HG03280 (cell line): ENCODE measurements around the gene MPO.

ENCODE experiments used
- ATAC-seq: cut with Tn5 transposase; IDR thresholded peaks from one replicate; pipeline ENCODE4 v1.9.1; 2021; ENCODE audit warnings: mild to moderate bottlenecking, moderate library complexity; ENCODE audit not compliant: unreplicated experiment

Gene MPO

DNA sequence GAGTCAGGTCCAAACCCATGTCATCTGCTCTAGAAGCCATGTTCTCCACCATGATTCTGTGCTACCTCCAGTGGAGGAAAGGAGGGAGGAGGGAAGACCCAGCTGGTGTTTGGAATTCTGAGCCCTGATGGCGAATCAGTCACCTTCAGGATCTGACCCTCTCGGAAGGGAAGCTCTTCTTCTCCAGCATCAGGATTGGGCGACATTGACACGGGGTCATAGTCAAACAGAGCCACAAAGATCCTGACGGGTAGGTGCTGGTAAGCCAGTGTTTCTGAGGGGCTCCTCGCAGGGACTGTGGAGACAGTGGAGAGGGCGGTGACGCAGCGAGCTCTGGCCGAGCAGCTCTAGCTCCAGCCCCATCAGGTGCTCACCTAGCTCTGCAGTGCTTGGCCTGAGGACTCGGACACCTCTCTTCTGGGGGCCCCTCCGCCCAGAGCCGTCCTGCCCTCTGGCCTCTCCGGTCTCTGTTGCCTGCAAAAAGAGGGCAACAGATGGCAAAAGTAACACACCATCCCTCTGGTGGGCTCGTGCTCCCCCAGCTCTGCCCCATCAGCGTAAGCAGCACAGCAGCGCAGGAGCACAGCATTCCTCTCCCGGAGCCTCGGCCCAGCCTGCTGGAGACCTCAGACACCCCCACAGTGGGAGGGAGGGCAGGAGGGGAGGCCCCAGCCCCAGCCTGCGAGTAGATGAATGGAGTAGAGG lies 26.9 kb upstream of the MPO start:
- no peak for ATAC-seq

DNA sequence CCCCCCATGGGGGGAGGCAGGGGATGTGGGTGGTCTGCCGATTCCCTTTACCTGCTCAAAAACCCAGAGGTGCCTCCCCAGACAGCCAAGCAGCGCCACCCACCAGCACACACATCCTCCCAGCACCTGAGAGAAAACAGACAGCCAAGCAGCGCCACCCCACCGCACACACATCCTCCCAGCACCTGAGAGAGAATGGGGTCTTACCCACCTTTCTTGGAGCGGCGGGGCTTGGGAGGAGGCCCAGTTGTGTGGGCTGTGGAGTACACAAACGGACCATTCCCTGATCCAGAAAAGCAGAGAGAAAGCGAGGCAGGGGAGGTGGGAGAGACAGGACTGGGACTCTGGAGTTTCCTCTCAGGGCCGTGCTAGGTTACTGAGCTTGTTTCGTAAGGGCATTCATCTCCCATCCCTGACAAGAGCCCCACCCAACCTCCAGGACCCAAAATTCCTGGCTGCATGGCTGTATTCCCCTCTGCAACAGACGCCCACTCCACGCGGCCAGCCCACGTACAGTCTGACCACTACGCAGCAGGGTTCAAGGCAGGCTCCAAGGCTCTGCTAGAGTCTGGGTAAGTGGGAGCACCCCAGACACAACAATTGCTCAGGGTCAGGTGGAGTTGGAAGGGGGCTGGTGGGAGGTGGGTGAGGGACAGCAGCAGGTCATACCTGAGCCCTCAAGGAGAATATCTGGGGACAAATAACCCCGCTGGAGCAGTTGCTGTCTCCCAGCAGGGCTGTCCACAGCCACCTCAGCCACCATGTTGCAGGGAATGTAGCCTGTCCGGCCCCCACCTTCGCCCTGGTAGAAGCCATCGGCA lies 25.6 kb upstream of the MPO start:
- no peak for ATAC-seq

DNA sequence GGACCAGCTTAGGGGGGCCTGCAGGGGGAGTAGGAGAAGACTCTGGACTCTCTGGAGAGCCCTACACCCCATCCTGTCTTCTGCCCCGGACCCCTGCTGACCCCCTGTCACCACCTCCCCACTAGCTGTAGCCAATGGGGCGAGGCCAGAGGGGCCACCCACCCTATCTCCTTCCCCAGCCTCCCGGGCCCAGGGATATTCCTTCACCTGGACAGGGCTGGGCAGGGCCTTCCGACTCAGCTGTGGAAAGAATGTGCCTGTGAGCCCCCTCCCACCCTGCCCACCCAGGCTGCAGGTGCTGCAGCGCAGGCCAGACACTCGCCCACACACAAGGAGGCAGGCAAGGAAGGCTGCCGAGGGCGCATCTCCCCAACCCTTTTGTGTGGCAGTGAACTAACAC lies 24.9 kb upstream of the MPO start:
- ATAC-seq: no peak

DNA sequence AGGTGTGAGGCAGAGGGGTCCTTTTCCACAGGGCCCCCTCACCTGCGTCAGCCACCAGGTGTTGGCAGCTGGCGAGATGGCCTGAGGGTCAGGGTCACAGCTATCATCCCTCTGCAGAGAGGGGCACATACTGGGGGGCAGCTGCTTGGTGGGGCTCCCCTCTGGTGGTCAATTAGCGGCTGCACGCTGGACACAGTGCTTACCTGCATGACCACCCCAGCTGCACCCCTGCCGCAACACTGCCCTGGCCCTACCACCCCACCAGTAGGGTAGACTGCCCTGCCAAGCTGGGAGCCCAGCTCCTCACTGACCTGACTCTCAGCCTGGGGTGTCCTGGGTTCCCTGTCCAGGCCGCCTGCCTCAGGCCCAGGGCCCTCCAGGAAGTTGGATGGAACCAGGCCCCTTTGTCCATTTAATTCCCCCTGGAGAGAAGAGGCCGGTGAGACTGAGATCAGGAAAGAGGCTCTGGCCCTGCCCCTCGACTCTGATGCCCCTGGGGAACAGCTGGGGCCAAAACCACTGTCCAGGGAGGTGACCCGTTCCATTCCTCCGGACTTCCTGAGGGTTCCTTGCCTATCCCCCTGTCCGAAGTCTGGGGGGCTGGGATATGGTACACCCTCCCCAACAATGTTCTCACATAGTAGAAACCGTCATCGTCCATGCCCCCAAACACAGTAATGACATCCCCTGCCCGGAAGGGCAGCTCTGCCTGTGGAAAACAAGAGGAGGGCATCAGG lies 24.2 kb upstream of the MPO start:
- ATAC-seq: no peak

DNA sequence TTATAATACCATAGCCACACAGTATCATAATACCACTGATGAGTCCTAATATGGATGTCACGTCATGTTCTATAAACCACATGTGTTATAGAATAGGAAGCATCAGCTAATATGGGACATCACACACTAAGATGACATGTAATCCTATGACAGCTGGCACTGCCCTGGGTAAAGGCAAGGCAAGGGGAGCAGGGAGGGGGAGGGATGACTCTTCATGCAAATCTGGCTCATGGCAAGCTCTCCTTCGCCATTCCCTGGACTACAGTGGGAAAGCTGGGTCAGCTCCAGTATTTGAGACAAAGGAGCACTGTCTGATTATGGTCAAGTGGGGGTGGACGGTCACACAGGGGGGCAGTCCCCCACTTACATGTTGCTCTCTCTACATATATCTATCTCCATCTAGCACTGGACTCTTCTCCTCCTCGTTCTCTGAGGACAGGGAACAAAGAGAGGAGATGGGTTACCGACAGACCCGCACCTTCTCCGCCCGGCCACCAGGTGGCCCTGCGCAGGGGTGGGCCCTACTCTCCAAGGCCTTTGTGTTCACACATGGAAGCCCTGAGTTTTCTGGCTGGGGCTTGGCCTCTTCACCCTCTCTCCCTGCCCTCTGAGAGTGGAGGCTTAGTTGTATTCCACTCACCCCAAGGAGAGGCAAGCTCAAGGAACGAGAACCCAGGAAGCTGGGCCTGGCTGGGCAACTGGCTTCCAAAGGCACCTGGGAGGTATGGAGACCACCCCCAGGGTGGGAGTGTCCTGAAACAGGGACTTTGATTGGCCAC lies 23.4 kb upstream of the MPO start:
- ATAC-seq: no peak

DNA sequence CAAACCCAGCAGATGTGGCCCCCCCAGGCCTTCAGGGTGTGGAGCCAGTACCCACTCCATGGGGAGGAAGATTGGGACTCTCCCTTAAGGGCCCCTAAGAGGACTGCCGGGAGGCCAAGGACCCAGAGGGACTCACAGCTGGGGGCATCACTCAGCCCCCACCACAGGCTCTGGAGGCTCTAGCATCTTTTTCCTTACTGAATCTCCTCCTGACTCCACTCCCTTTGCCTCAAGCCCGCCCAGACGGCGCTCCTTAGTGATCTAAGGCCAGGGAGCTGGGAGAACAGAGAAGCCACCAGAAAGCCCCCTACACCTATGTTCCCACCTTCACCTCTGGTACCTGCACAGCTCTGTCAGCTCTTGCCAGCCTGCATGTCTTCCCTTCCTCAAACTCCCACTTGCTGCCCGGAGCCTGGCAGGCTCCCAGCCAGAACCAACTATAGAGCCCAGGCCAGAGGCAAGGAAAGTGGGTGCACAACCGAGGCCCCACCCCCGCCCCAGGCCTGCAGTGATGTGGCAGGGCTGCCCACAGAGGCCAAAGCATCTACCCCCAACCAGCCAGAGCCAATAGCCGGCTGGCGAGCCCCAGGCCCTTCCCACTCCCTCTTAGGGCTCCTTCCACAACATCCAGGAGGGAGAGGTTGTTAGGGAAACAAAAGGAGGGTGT lies 22.3 kb upstream of the MPO start:
- ATAC-seq: no peak

DNA sequence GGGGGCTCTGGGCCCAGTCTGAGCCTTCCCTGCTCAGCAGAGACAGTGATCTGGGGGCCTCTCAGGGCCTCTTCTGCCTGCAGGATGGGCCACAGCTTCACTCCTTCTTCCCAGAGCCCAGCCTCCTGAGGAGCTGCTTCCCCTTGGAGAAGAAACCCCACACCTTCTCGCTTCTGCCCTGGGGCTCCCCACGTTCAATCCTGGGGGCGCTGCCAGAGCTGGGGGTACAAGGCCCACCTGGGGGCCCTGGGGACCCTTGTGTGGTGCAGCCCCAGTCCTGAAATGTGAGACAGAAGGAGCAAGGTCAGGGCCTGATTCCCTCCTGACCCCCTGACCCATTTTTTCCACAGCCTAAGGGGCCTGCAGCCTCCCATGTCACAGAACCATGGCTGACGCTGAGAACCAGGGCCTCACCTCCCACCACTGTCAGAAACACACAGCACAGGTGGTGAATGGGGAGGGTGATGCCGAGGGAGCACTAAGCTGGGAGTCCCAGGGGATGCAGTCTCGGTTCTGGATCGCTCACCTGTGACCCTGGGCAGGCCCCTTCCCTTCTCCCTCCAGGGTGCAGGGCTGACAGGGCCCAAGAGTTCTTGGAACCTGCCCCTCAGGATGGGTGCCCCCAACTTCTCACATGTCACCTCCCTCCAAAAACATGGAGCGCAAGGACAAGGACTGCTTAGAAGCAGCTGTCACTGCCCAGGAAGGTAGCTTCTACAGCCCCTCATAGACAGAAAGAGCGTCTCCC lies 21.6 kb upstream of the MPO start:
- no peak for ATAC-seq

DNA sequence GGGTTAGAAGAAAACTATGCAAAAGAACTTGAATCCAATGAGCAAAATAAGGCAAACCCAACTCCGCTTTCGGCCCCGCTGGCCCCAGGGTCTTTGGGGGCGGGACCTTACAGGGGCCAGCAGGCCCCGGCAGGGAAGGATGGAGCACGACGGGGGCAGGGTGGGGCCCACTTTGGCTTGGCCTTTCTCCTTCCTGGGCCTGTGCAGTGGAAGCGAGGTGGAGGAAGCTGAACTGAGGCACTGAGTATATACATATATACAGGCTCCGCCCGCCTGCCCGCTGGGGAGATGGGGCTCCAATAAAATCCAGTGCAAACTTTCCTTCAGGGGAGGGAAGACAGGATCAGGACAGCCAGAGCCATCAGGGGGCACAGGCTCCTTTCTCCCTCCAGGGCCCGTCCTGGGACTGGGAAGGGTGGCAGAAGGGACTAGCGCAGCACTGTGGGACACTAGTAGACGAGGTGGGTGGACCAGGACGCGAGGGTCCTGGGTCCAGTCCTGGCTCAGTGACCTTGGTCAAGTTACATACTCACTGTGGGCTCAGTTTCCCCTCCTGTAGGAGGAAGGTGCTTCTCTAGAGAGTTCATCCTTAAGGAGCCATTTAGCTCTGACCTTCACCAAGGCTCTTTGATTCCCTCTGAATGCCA lies 20.9 kb upstream of the MPO start:
- no peak for ATAC-seq

DNA sequence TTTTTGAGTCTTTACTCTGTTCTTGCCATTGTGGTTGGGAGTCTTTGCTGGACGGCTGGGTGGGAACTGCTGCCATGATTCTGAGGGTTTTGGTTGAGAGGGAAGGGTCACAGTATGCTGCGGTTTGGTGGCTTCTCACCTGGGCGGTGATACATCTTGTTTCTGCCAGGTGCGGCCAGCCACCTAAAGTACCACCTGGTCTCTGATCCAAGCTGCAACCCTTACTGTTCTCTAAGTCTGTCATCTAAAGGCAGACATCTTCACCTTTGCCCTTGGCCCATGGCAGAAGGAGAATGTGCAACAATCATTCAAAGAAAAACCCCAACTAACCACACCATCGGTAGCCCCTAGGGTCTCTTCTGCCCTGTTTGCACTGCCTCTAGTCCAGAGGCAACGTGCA lies 19.6 kb upstream of the MPO start:
- no peak for ATAC-seq

DNA sequence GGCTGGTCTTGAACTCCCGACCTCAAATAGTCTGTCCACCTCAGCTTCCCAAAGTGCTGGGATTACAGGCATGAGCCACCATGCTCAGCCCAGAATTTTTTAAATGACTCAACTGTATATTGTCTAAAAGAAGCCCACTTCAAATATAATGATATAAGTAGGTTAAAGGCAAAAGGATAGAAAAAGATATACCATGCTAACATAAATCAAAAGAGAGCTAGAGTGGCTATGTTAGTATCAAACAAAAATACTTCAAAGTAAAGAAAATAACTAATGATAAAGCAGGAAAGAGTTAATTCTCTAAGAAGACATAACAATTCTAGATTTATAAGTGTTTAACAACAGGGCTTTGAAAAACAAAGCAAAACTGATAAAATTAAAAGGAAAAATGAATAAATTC lies 13.3 kb upstream of the MPO start:
- ATAC-seq: no peak

DNA sequence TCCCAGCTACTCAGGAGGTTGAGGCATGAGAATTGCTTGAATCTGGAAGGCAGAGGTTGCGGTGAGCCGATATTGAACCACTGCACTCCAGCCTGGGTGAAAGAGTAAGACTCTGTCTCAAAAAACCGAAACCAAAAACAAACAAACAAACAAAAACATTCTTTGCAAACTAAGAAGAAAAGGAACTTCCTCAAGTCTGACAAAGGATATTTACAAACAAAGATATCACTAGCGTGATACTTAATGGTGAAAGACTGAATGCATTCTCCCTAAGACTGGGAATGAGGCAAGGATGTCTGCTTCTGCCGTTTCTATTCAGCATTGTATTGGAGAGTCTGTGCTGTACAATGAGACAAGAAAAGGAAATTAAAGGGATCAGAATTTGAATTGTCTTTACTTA lies 10.5 kb upstream of the MPO start:
- ATAC-seq: no peak

DNA sequence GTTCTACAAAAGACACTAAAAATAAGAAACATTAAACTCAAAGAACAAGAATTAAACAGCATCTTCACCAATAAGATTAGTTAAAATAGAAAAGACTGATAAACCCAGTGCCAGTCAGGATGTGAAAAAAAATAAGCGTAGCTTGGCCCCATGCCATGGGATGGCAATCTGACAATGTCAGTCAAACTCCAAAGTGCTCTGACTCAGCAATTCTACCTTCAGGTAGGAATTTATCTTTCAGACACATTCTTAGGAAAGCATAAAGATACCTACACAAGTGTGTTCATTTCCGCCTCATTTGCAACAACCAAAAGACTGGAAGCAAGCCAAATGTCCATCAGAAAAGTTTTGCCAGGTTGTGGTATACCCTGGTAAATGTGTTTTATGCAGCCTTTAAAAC lies 9.1 kb upstream of the MPO start:
- no peak for ATAC-seq

DNA sequence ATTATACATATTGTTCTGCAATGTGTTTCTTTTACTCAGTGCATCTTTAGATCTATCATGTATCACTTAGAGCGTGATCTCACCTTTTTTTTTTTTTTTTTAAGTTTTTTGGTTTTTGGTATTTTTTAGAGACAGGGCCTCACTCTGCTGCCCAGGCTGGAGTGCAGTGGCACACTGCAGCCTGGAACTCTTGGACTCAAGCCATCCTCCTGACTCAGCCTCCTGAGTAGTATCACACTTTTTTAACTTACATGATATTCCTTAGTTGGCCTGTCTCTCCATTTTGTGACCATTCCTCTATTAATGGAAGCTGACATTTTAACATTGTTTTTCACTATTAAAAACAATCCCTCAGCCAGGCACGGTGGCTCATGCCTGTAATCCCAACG lies 4.7 kb upstream of the MPO start:
- ATAC-seq: no peak

DNA sequence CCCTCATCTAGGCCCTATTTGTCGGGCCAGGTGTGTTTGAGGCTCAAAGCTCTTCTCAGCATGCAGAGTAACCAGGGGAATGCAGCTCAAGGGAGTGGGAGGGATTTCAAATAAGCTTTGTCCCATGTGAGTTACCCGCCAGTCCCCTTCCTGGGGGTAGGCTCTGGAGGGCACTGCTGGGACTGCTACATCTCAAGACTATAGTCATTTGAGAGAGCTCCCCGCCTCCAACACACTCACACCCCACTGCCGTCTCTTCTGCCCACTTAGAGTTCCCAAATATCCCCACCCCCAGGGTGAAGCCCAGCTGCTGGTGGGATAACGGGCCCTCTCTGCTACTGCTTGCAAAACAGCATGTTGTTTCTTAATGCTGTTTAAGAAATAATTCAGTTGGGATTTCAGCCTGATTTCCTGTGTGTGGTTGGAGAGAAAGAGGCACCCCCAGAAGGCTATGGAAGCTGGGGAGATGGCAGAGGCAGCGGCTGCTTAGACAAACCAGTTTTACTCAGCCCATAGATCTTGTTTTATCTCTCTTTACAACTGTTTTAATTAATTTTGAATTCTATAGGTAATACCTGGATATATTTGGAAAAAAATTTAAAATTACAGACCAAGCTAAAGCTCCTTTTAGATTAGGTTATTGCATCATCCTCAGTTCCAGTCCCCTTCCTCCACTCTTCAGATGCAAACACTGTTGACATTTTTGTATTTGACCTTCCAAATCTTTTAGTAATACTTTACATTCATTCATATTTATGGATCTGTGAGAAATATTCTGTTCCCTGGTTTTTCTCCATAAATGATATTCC lies 4.1 kb upstream of the MPO start:
- no peak for ATAC-seq

DNA sequence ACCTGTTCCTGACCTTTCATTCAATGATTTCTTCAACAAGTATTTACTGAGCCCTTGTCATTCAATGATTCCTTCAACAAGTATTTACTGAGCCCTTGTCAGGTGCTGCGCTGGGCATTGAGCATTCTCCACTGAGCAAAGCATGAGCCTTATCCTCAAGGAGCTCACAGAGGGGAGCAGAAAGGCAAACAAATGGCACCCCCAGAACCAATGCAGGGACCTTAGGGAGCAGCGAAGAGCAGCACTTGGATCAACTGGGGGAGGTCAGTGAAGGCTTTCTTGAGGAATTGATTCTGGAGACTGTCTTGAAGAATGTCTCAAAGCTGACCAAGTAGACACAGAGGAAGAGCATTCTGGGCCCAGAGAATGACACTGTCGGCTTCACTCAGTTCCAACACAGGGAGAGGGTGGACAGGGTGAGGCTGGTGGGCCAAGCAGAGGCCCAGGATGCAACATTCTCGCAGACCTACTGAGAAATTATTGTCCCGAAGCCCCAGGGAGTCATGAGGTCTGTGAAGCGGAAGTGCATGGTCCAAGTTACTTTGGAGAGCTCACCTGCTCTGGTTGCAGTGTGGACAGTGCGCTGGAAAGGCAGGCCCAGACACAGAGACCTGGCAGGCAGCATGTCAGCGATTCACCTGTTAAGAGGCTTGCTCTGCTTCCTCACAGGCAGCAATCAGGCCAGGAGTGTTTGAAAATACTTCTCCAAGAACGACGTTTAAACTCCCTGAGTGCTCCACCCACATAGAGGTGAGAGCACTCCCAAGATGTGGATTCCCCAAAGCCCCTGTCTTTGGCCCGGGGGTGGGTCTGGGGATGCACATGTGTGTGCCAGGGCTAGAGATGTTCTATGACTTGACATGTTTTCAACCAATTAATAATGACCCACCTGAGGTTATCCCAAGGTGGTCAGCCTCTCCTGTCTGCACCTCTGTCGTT lies 3.2 kb upstream of the MPO start:
- ATAC-seq: no peak

DNA sequence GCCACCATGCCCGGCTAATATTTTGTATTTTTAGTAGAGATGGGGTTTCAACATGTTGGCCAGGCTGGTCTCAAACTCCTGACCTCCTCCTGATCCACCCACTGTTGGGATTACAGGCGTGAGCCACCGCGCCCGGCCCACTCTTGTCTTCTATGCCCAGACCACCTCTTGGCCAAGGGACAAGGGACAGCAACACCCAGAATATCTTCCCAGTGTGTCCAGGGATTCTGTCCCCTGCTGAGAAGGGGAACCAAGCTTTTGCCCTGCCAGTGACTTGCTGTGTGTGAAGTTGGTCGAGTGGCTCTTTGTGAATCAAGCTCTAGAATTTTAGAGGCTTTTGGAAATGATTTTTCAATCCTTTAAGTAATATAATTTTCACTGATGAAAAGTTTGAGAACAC lies 1.7 kb upstream of the MPO start:
- no peak for ATAC-seq

DNA sequence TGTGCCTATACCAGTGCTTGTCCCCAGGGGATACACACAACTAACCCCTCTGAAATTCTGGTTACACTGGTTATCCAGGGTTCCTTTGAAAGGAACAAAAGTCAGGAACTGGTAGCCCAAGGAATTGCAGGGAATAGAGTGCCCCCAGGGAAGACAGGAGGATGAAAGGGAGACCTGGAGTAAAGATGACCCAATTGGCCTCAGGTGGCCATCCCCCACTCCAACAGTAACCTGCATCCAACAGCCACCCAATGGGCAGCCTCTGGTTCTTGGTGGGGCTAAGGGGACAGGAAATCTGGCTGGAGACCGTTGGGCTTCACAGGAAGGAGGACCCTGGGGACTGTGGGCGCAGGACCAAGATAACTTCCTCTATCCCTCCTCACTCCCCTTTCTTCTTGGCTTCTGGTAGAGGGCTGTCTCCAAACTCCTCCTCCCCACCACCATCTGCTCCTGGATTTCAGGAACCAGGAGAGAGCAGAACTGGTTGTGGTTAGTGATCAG lies 826 bp upstream of the MPO start:
- ATAC-seq: no peak
